ENCODE measurements around the gene PODXL2.

PODXL2 gene

GRCh38 chr3:127597020-127597771 lies 31.8 kb upstream of the PODXL2 start:
- TF ChIP-seq GATA2 (IDR thresholded peaks at IDR 0.05; ENCODE audit: low read depth, low read length): no peak
- TF ChIP-seq GATA3 (IDR thresholded peaks at IDR 0.05; ENCODE audit: low read depth, low read length): no peak

GRCh38 chr3:127598841-127599570 lies 30.0 kb upstream of the PODXL2 start:
- no peak for TF ChIP-seq GATA2 (IDR thresholded peaks at IDR 0.05; ENCODE audit: low read depth, low read length)
- no peak for TF ChIP-seq GATA3 (IDR thresholded peaks at IDR 0.05; ENCODE audit: low read depth, low read length)

GRCh38 chr3:127600749-127601456 lies 28.1 kb upstream of the PODXL2 start:
- TF ChIP-seq GATA3 (IDR thresholded peaks at IDR 0.05; ENCODE audit: low read depth, low read length): no peak
- no peak for TF ChIP-seq GATA2 (IDR thresholded peaks at IDR 0.05; ENCODE audit: low read depth, low read length)

- no peak for TF ChIP-seq GATA2 (IDR thresholded peaks at IDR 0.05; ENCODE audit: low read depth, low read length)
- TF ChIP-seq GATA3 (IDR thresholded peaks at IDR 0.05; ENCODE audit: low read depth, low read length): no peak
Measured at GRCh38 chr3:127604035-127604434, 24.9 kb upstream of the PODXL2 start.

- TF ChIP-seq GATA3 (IDR thresholded peaks at IDR 0.05; ENCODE audit: low read depth, low read length): no peak
- TF ChIP-seq GATA2 (IDR thresholded peaks at IDR 0.05; ENCODE audit: low read depth, low read length): no peak
Measured at GRCh38 chr3:127604546-127605165, 24.3 kb upstream of the PODXL2 start.

GRCh38 chr3:127606086-127606805 lies 22.7 kb upstream of the PODXL2 start:
- TF ChIP-seq GATA2 (IDR thresholded peaks at IDR 0.05; ENCODE audit: low read depth, low read length) (no peak), GATA3 (IDR thresholded peaks at IDR 0.05; ENCODE audit: low read depth, low read length) (no peak)

GRCh38 chr3:127606981-127607595 lies 21.9 kb upstream of the PODXL2 start:
- TF ChIP-seq GATA2 (IDR thresholded peaks at IDR 0.05; ENCODE audit: low read depth, low read length): no peak
- no peak for TF ChIP-seq GATA3 (IDR thresholded peaks at IDR 0.05; ENCODE audit: low read depth, low read length)

GRCh38 chr3:127607675-127608361 lies 21.2 kb upstream of the PODXL2 start:
- TF ChIP-seq GATA3 (IDR thresholded peaks at IDR 0.05; ENCODE audit: low read depth, low read length): no peak
- no peak for TF ChIP-seq GATA2 (IDR thresholded peaks at IDR 0.05; ENCODE audit: low read depth, low read length)

GRCh38 chr3:127608362-127608718 lies 20.6 kb upstream of the PODXL2 start:
- TF ChIP-seq GATA3 (IDR thresholded peaks at IDR 0.05; ENCODE audit: low read depth, low read length) (no peak), GATA2 (IDR thresholded peaks at IDR 0.05; ENCODE audit: low read depth, low read length) (no peak)

GRCh38 chr3:127610105-127610504 lies 18.9 kb upstream of the PODXL2 start:
- TF ChIP-seq GATA2 (IDR thresholded peaks at IDR 0.05; ENCODE audit: low read depth, low read length) (no peak), GATA3 (IDR thresholded peaks at IDR 0.05; ENCODE audit: low read depth, low read length) (no peak)

- TF ChIP-seq GATA2 (IDR thresholded peaks at IDR 0.05; ENCODE audit: low read depth, low read length) (no peak), GATA3 (IDR thresholded peaks at IDR 0.05; ENCODE audit: low read depth, low read length) (no peak)
Measured at GRCh38 chr3:127611251-127611650, 17.7 kb upstream of the PODXL2 start.

GRCh38 chr3:127612966-127613365 lies 16.0 kb upstream of the PODXL2 start:
- TF ChIP-seq GATA2 (IDR thresholded peaks at IDR 0.05; ENCODE audit: low read depth, low read length): no peak
- no peak for TF ChIP-seq GATA3 (IDR thresholded peaks at IDR 0.05; ENCODE audit: low read depth, low read length)

- no peak for TF ChIP-seq GATA3 (IDR thresholded peaks at IDR 0.05; ENCODE audit: low read depth, low read length)
- TF ChIP-seq GATA2 (IDR thresholded peaks at IDR 0.05; ENCODE audit: low read depth, low read length): no peak
Measured at GRCh38 chr3:127613406-127613805, 15.6 kb upstream of the PODXL2 start.

Measured in SH-SY5Y (cell line).